Caco-2 (cell line): Measurements from ENCODE around the gene PAPPA. TPM values are rescaled to one million over a fixed set of nuclear protein-coding genes. Genes with fewer than 3 reads are reported as not detected.

Experiments
- BruUV-seq: library from RNA; stranded (reverse); fragments of 400-500 nt; replicated peaks from 2 replicates; lab custom pipeline; 2021; lab: Mats Ljungman, UMichigan
- CTCF ChIA-PET: fragments of 300-600 bp; sonication (Branson Sonifier 250); formaldehyde crosslinking; loops from one replicate; lab custom pipeline; 2022; ENCODE audit warnings: antibody characterized with exemption; lab: Charles Lee
- POLR2A ChIA-PET: fragments of 300-600 bp; sonication (Branson Sonifier 250); formaldehyde crosslinking; loops from one replicate; lab custom pipeline; 2022; ENCODE audit warnings: antibody characterized with exemption; lab: Charles Lee
- DNase-seq, 2 experiments: peaks; one replicate each; pipeline versions ENCODE4 v3.0.0 to v3.0.0-alpha.2; 2020 to 2022
- H3K27me3 ChIP-seq: replicated peaks from 2 replicates; pipeline ENCODE4 v1.6.0; 2011; ENCODE audit warnings: low read length; ENCODE audit not compliant: control insufficient read depth, insufficient read depth
- H3K36me3 ChIP-seq: 2 replicates; pipeline ENCODE4 v1.5.1; 2011; ENCODE audit warnings: low read length; ENCODE audit not compliant: control insufficient read depth, insufficient read depth
- H3K4me1 ChIP-seq: fragments of 250-450 bp; sonication (Bioruptor Pico); 2 replicates; pipeline ENCODE4 v1.5.1; 2020; ENCODE audit warnings: mild to moderate bottlenecking
- H3K4me3 ChIP-seq: 2 replicates; pipeline ENCODE4 v1.5.1; 2011; ENCODE audit warnings: low read depth, mild to moderate bottlenecking, control low read depth, low read length
- H3K9me3 ChIP-seq: fragments of 250-450 bp; sonication (Bioruptor Pico); 2 replicates; pipeline ENCODE4 v1.5.1; 2020; ENCODE audit warnings: mild to moderate bottlenecking, moderate library complexity
- H3K27ac Mint-ChIP-seq: one replicate; pipeline ENCODE4 v1.8.0; 2022; ENCODE audit warnings: mixed read lengths; ENCODE audit not compliant: unreplicated experiment
- H3K27me3 Mint-ChIP-seq: one replicate; pipeline ENCODE4 v1.8.0; 2022; ENCODE audit warnings: mixed read lengths; ENCODE audit not compliant: insufficient read depth, unreplicated experiment
- H3K36me3 Mint-ChIP-seq: one replicate; pipeline ENCODE4 v1.8.0; 2022; ENCODE audit warnings: mild to moderate bottlenecking, mixed read lengths; ENCODE audit not compliant: insufficient read depth, unreplicated experiment
- H3K4me1 Mint-ChIP-seq: one replicate; pipeline ENCODE4 v1.8.0; 2022; ENCODE audit warnings: low read depth, mixed read lengths; ENCODE audit not compliant: unreplicated experiment
- H3K4me3 Mint-ChIP-seq: one replicate; pipeline ENCODE4 v1.8.0; 2022; ENCODE audit warnings: mild to moderate bottlenecking, moderate library complexity, mixed read lengths; ENCODE audit not compliant: unreplicated experiment
- H3K9me3 Mint-ChIP-seq: one replicate; pipeline ENCODE4 v1.8.0; 2022; ENCODE audit warnings: mixed read lengths; ENCODE audit not compliant: unreplicated experiment
- intact Hi-C: fragments of 100-400 bp; cut with micrococcal nuclease; formaldehyde crosslinking; loops from one replicate; pipeline ENCODE4 v1.10.0; 2022; ENCODE audit not compliant: unreplicated experiment
- total RNA-seq: library from RNA; stranded (reverse); gene quantifications from 2 replicates; pipeline ENCODE4 v1.2.3, GENCODE V29; 2022
- TF ChIP-seq, protein P1 (sequence below), 2 experiments: fragments of 200-600 bp in 1 of 2; IDR thresholded peaks; 1 replicate in 1 of 2; 2 replicates in 1 of 2; pipeline versions ENCODE4 v1.5.1 to v1.8.0; 2011 to 2022; ENCODE audit warnings: antibody characterized with exemption in 1 of 2, control low read depth in 1 of 2, inconsistent platforms in 1 of 2, low read depth in 1 of 2, low read length in 1 of 2, mild to moderate bottlenecking in 1 of 2, moderate library complexity in 1 of 2; ENCODE audit not compliant: insufficient read depth in 1 of 2, severe bottlenecking in 1 of 2, unreplicated experiment in 1 of 2

PAPPA gene
- total RNA-seq, 1 experiment from 2014 or later, result not detected

GRCh38 chr9:116134975-116135374, 18.6 kb upstream of the PAPPA start:
- POLR2A ChIA-PET, result no interaction called here
- H3K4me1 Mint-ChIP-seq, result no peaks in the 10 kb centered on the region
- Histone ChIP-seq H3K4me1 (no peaks in the 10 kb centered on the region), H3K27me3 (no peaks in the 10 kb centered on the region), H3K9me3 (0 out of 2 replicates have a peak, but pooled peaks cover 4% of the 10 kb centered on the region), H3K4me3 (no peak overlapping the region), H3K36me3 (no peaks in the 10 kb centered on the region)
- no peak for DNase-seq
- TF ChIP-seq, protein P1, sequence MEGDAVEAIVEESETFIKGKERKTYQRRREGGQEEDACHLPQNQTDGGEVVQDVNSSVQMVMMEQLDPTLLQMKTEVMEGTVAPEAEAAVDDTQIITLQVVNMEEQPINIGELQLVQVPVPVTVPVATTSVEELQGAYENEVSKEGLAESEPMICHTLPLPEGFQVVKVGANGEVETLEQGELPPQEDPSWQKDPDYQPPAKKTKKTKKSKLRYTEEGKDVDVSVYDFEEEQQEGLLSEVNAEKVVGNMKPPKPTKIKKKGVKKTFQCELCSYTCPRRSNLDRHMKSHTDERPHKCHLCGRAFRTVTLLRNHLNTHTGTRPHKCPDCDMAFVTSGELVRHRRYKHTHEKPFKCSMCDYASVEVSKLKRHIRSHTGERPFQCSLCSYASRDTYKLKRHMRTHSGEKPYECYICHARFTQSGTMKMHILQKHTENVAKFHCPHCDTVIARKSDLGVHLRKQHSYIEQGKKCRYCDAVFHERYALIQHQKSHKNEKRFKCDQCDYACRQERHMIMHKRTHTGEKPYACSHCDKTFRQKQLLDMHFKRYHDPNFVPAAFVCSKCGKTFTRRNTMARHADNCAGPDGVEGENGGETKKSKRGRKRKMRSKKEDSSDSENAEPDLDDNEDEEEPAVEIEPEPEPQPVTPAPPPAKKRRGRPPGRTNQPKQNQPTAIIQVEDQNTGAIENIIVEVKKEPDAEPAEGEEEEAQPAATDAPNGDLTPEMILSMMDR (IDR thresholded peaks at IDR 0.05; ENCODE audit: insufficient read depth in 1 of 2, low read depth in 1 of 2, low read length in 1 of 2, severe bottlenecking in 1 of 2, unreplicated experiment in 1 of 2), result no peak
- H3K27ac Mint-ChIP-seq, result no peak overlapping the region
- H3K36me3 Mint-ChIP-seq, result no peaks in the 10 kb centered on the region
- BruUV-seq, result no TSS peak
- intact Hi-C loops, result no loop called here
- H3K4me3 Mint-ChIP-seq, result no peak overlapping the region
- peaks cover 17% of the 10 kb centered on the region for H3K27me3 Mint-ChIP-seq
- H3K9me3 Mint-ChIP-seq, result peaks cover 9% of the 10 kb centered on the region
- CTCF ChIA-PET, result no interaction called here

DNA sequence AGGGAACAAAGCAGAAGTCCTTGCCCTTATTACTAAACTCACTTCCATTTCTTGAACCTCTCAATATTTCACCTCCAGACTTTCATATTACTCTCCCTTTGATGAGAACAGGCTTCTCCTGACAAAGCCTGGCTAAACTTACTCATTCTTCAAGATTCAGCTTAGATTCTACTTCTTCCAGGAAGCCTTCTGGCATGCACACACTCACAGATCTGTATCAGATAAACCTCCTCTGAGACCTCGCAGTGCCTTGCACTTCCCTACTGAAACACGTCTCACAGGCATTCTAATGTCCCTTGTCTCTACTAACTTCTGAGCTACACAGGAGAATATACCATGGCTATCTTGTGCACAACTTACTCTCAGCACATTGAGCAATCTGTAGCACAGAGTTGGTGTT, 16.6 kb upstream of the PAPPA start:
- Mint-ChIP-seq H3K4me1 (no peaks in the 10 kb centered on the region), H3K27ac (no peak overlapping the region), H3K27me3 (peaks cover 17% of the 10 kb centered on the region), H3K4me3 (no peak overlapping the region), H3K36me3 (no peaks in the 10 kb centered on the region), H3K9me3 (no peaks in the 10 kb centered on the region)
- intact Hi-C loops, result no loop called here
- H3K9me3 ChIP-seq, result no peaks in the 10 kb centered on the region
- H3K4me1 ChIP-seq, result no peaks in the 10 kb centered on the region
- BruUV-seq, result no TSS peak
- TF ChIP-seq, protein P1 (IDR thresholded peaks at IDR 0.05; ENCODE audit: insufficient read depth in 1 of 2, low read depth in 1 of 2, low read length in 1 of 2, severe bottlenecking in 1 of 2, unreplicated experiment in 1 of 2), result no peak
- ChIA-PET POLR2A (no interaction called here), CTCF (no interaction called here)
- no peaks in the 10 kb centered on the region for H3K27me3 ChIP-seq
- no peaks in the 10 kb centered on the region for H3K36me3 ChIP-seq
- no peak for DNase-seq
- no peak overlapping the region for H3K4me3 ChIP-seq

- no peaks in the 10 kb centered on the region for H3K4me1 Mint-ChIP-seq
- TF ChIP-seq, protein P1 (IDR thresholded peaks at IDR 0.05; ENCODE audit: insufficient read depth in 1 of 2, low read depth in 1 of 2, low read length in 1 of 2, severe bottlenecking in 1 of 2, unreplicated experiment in 1 of 2), result no peak
- intact Hi-C loops, result no loop called here
- no peak overlapping the region for H3K27ac Mint-ChIP-seq
- peaks cover 17% of the 10 kb centered on the region for H3K27me3 Mint-ChIP-seq
- no peaks in the 10 kb centered on the region for H3K9me3 Mint-ChIP-seq
- Histone ChIP-seq H3K36me3 (no peaks in the 10 kb centered on the region), H3K9me3 (no peaks in the 10 kb centered on the region), H3K4me1 (no peaks in the 10 kb centered on the region), H3K27me3 (no peaks in the 10 kb centered on the region), H3K4me3 (no peak overlapping the region)
- ChIA-PET CTCF (no interaction called here), POLR2A (no interaction called here)
- BruUV-seq, result no TSS peak
- no peak overlapping the region for H3K4me3 Mint-ChIP-seq
- no peak for DNase-seq
- H3K36me3 Mint-ChIP-seq, result no peaks in the 10 kb centered on the region
Observed at GRCh38 chr9:116137581-116137980, 16.0 kb upstream of the PAPPA start.
